Omental fat pad (tissue), 4 donors: ENCODE results near the gene MBD6. TPM values are rescaled to one million over a fixed set of nuclear protein-coding genes. Genes with fewer than 3 reads are reported as not detected.
"Not testable (repeated sequence)": the region's sequence is repeated elsewhere in the genome, so short reads cannot be mapped to it uniquely, and the experiment has no call there.

Experiments used
- ATAC-seq: fragments of 150-250 bp; one replicate; pipeline ENCODE4 v1.9.1; 2016; ENCODE audit warnings: mild to moderate bottlenecking, moderate library complexity; ENCODE audit not compliant: low FRiP score
- DNase-seq: peaks from one replicate; pipeline ENCODE4 v3.0.0-alpha.2; 2019; ENCODE audit warnings: low spot score
- total RNA-seq, 4 donors: library from RNA; depleted of rRNA; stranded (reverse); fragments of >200 nt; gene quantifications; one replicate each; pipeline ENCODE4 v1.1.0, GENCODE V29; 2016
- TF ChIP-seq, protein P1 (sequence below), 3 donors: fragments of 450-650 bp; IDR thresholded peaks; one replicate each; pipeline ENCODE4 v1.5.1; 2016 to 2017; ENCODE audit warnings: antibody characterized with exemption in 3 of 3, mild to moderate bottlenecking in 3 of 3, moderate library complexity in 2 of 3

MBD6 gene
- total RNA-seq, 4 donors from 2014 or later: 11.8 to 40.2 (median 15.2) TPM

DNA sequence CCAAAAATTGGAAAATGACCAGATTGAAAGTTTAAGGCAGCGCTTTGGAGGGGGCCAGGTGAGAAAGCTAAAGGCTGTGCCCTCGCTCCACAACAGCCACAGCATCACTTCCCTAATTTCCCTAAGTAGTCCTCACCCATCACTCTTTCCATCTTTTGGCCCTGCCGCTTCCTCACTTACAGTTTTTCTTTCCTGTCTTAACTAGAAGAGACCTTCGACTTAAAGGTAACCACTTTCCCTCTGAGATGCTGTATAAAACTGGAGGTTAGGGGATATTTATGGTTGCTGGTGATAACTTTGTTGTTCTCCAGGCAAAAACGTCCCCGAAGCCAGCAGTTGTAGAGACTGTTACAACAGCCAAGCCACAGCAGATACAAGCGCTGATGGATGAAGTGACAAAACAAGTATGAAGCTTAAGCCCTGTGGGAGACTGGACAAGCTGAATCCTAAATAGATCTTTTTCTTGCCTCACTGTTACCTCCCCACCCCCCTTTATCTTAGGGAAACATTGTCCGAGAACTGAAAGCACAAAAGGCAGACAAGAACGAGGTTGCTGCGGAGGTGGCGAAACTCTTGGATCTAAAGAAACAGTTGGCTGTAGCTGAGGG, 6.6 kb upstream of the MBD6 start:
- TF ChIP-seq, protein P1, sequence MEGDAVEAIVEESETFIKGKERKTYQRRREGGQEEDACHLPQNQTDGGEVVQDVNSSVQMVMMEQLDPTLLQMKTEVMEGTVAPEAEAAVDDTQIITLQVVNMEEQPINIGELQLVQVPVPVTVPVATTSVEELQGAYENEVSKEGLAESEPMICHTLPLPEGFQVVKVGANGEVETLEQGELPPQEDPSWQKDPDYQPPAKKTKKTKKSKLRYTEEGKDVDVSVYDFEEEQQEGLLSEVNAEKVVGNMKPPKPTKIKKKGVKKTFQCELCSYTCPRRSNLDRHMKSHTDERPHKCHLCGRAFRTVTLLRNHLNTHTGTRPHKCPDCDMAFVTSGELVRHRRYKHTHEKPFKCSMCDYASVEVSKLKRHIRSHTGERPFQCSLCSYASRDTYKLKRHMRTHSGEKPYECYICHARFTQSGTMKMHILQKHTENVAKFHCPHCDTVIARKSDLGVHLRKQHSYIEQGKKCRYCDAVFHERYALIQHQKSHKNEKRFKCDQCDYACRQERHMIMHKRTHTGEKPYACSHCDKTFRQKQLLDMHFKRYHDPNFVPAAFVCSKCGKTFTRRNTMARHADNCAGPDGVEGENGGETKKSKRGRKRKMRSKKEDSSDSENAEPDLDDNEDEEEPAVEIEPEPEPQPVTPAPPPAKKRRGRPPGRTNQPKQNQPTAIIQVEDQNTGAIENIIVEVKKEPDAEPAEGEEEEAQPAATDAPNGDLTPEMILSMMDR (IDR thresholded peaks at IDR 0.05): no peak
- ATAC-seq (no peak), DNase-seq (no peak)

DNA sequence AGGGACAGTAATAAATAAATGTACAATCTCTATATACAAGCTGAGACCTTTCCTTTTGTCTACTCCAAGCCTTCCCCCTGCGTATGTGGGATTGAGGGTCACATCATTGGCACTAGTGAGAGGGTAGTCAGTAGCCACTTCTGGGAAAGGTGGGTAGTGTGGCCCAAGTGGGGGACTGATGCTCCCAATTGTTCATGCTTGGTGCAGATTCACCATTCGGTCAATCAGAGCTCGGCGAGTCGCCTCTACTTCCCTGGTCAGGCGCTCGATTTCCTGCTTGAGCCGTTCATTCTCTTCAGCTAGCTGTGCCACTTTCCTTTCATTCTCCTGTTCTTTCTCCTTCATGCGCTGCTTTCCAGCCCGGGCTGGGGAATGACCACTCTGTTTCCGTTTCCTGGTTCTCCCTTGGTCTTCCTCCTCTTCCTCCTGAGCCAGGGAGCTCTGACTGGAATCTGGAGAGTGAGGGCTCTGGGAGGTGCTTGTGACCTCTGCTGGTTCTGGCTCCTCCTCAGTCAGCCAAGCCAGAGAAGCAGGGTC, 5.9 kb upstream of the MBD6 start:
- DNase-seq (no peak), ATAC-seq (no peak)
- TF ChIP-seq, protein P1 (IDR thresholded peaks at IDR 0.05): no peak

DNA sequence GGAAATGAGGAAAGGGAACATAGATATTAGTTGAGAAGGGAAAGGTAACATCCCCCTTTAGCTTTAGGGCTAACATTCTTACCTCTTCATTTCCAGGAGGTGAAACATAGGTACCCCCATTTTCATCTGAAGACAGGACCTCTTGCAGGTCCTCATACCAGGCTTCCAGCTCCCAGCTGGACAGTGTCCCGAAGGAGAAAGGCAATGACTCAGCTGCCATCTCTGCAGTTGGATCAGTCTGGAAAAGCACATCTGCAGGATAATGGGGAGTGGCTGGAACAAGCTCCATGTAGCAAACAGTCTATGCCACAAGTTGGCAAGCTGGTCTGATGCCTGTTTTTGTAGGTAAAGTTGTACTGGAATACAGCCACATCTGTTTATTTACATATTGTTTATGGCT, 5.4 kb upstream of the MBD6 start:
- DNase-seq (no peak), ATAC-seq (no peak)
- TF ChIP-seq, protein P1 (IDR thresholded peaks at IDR 0.05): no peak

DNA sequence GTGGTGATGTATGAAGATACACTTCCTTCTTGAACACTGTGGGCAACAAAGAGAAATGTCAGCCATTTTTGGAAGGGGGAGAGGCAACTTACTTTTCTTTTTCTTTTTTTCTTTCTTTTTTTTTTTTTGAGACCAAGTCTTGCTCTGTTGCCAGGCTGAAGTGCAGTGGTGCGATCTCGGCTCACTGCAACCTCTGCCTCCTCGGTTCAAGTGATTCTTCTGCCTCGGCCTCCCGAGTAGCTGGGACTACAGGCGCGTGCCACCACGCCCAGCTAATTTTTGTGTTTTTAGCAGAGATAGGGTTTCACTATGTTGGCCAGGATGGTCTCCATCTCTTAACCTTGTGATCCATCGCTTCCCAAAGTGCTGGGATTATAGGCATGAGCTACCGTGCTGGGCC, 4.9 kb upstream of the MBD6 start:
- DNase-seq, ATAC-seq: not testable (repeated sequence)

DNA sequence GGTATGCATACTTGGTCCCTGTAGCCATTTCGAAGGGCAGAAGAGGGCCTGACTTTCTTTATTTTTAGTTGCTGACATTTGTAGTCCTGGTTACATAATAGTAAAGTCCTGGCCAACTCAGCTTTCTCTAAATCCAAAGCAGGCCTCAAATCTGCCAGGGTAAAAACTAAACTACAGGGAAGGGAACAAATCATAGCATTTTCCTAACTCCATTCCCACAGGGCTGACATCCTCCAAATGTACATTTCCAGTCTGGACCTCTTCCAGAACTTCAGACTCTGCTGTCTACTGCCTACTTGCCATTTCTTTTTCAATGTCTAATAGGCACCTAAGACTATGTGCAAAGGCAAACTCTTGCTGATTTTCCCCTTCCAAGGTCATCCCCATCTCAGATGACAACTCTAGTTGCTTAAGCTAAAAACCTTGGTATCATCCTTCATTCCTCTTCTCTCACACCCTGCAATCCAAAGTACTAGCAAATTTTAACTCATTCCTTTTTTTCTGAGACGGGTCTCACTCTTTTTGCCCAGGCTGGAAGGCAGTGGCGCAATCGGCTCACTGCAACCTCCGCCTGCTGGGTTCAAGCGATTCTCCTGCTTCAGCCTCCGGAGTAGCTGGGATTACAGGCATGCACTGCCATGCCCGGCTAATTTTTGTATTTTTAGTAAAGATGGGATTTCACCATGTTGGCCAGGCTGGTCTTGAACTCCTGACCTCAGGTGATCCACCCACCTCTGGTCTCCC, 4.3 kb upstream of the MBD6 start:
- TF ChIP-seq, protein P1 (IDR thresholded peaks at IDR 0.05): no peak
- no peak for ATAC-seq

DNA sequence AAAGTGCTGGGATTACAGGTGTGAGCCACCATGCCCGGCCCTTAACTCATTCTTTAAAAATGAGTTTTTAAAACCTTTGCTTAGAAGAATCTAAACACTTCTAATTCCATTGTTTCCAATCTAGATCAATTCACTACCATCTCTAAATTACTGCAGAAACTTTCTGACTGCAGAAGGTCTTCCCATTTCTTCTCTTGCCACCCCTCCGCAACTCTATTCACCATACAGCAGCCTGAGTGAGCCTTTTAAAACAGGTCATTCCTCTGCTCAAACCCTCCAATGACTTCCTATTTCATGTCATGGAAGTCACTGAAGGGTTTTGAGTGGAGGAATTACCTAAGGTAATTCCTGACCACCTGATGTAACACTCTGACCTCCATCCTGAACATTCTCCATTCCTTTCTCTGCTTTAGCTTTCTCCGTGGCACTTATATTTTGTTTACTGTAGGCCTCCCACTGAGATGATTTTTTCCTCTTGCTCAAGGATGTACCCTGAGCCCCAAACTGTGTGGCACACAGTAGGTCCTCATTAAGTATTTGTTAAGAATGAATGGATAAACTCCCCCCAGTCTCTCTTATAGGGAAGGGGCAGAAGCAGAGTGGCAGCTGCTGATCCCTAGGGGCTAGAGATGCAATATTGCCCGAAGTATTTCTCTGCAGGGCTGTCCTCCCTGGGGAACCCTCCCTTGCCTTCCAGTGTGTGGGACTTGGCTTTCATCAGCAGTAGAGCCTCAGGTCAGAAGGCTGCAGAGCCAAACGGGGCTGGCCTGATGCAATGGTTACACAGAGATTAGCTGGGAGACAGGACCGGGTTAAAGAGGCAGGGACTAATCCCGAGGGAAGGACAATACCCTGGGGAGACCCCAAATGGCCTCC, 3.5 kb upstream of the MBD6 start:
- no peak for DNase-seq
- TF ChIP-seq, protein P1 (IDR thresholded peaks at IDR 0.05): no peak
- no peak for ATAC-seq

More for the DNA sequence above, 4.3 kb upstream of the MBD6 start:
- no peak for DNase-seq

DNA sequence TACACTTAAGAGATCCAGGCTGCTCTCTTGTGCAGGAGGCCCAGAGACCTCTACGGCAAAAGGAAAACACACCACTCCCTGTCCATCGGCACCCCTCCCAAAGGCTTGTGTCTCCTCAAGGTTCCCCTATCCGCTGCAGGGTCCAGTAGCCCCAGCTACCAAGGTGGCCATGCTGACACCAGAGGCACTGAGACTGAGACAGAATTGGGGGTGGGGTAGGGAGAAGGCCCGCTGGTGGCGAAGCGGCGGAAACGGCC, 2.9 kb upstream of the MBD6 start:
- DNase-seq (no peak), ATAC-seq (no peak)
- TF ChIP-seq, protein P1 (IDR thresholded peaks at IDR 0.05): no peak
